CD4-positive, alpha-beta T cell treated with Interleukin-6 for 4 hours (primary cell): ENCODE measurements around the gene CCDC50.

ENCODE experiments used
- DNase-seq: peaks from one replicate; pipeline ENCODE4 v3.0.0-alpha.2; 2020; ENCODE audit warnings: mixed read lengths

CCDC50 gene

GRCh38 chr3:191430103-191430502 is 100.9 kb downstream of the CCDC50 start:
- DNase-seq: no peak

- DNase-seq: no peak
Observed at GRCh38 chr3:191431160-191431822, 102.1 kb downstream of the CCDC50 start.

- no peak for DNase-seq
Observed at GRCh38 chr3:191432162-191432561, 103.0 kb downstream of the CCDC50 start.

GRCh38 chr3:191434024-191434423 is 104.8 kb downstream of the CCDC50 start:
- DNase-seq: no peak

- no peak for DNase-seq
Observed at GRCh38 chr3:191435981-191436380, 106.8 kb downstream of the CCDC50 start.

- DNase-seq: no peak
Observed at GRCh38 chr3:191438150-191438814, 109.1 kb downstream of the CCDC50 start.

GRCh38 chr3:191440532-191440931 is 111.3 kb downstream of the CCDC50 start:
- DNase-seq: no peak

- DNase-seq: no peak
Observed at GRCh38 chr3:191441687-191442086, 112.5 kb downstream of the CCDC50 start.

GRCh38 chr3:191444569-191444968 is 115.4 kb downstream of the CCDC50 start:
- DNase-seq: no peak
